K562 (cell line): Measurements from ENCODE around the gene GPHN. TPM values are rescaled to one million over a fixed set of nuclear protein-coding genes. Genes with fewer than 3 reads are reported as not detected.

Experiments used
- ATAC-seq: fragments of 200-7000 bp; cut with Tn5 transposase; 3 replicates; pipeline ENCODE4 v1.9.1; 2020; ENCODE audit warnings: moderate library complexity
- BruUV-seq: library from RNA; stranded (reverse); fragments of 400-500 nt; replicated peaks from 2 replicates; lab custom pipeline; 2021; lab: Mats Ljungman, UMichigan
- CTCF ChIA-PET: fragments of 300-600 bp; formaldehyde crosslinking; extraction: SDS; loops from one replicate; lab custom pipeline; 2021; ENCODE audit warnings: low intra/inter-chr PET ratio; lab: Yijun Ruan, JAX
- POLR2A ChIA-PET: fragments of 300-600, 350-650 bp; sonication (Branson Sonifier 250); formaldehyde crosslinking; extraction: SDS; loops from one replicate; lab custom pipeline; 2021; ENCODE audit warnings: antibody characterized with exemption, inconsistent platforms; lab: Yijun Ruan, JAX
- DNase-seq, 4 experiments: peaks; one replicate each; pipeline versions ENCODE4 v3.0.0 to v3.0.0-alpha.2; 2011 to 2018; ENCODE audit warnings: low spot score in 3 of 4, mixed read lengths in 3 of 4; ENCODE audit errors: extremely low read depth in 1 of 4
- FAIRE-seq: peaks from 2 replicates; lab custom pipeline; 2011; peaks lifted over from hg19 to GRCh38; lab: Jason Lieb, UNC
- H2AFZ ChIP-seq: 2 replicates; pipeline ENCODE4 v1.6.0; 2011; ENCODE audit warnings: low read depth, low read length, control low read depth, inconsistent platforms
- H3K27ac ChIP-seq: fragments of 200-600 bp; 3 replicates; pipeline ENCODE4 v1.8.0; 2011; ENCODE audit warnings: low read depth, mild to moderate bottlenecking, control low read depth, inconsistent platforms, low read length, moderate library complexity, mixed read lengths; ENCODE audit errors: extremely low read depth
- H3K27me3 ChIP-seq, 2 experiments: fragments of 300-600 bp in 1 of 2; 2 replicates in 1 of 2; 3 replicates in 1 of 2; pipeline versions ENCODE4 v1.6.0 to v1.8.0; 2011; ENCODE audit warnings: inconsistent platforms in 2 of 2, low read length in 2 of 2, mild to moderate bottlenecking in 1 of 2, mixed read lengths in 1 of 2, moderate library complexity in 1 of 2; ENCODE audit not compliant: control insufficient read depth in 2 of 2, insufficient read depth in 2 of 2
- H3K36me3 ChIP-seq: fragments of 300-600 bp; 3 replicates; pipeline ENCODE4 v1.8.0; 2011; ENCODE audit warnings: mild to moderate bottlenecking, low read length, inconsistent platforms; ENCODE audit not compliant: control insufficient read depth, insufficient read depth
- H3K4me1 ChIP-seq, 2 experiments: fragments of 200-600 bp in 1 of 2; replicated peaks in 1 of 2; 2 replicates in 1 of 2; 3 replicates in 1 of 2; pipeline versions ENCODE4 v1.5.1 to v1.8.0; 2011; ENCODE audit warnings: inconsistent platforms in 2 of 2, low read length in 2 of 2, mild to moderate bottlenecking in 1 of 2, mixed read lengths in 1 of 2, moderate library complexity in 1 of 2; ENCODE audit not compliant: control insufficient read depth in 2 of 2, insufficient read depth in 2 of 2
- H3K4me2 ChIP-seq: 2 replicates; pipeline ENCODE4 v1.6.1; 2011; ENCODE audit warnings: low read length, control low read depth, inconsistent platforms, mixed read lengths; ENCODE audit not compliant: insufficient read depth
- H3K4me3 ChIP-seq: fragments of 200-600 bp; sonication (generic), shearing (Covaris generic); 2 replicates; pipeline ENCODE4 v1.5.1; 2016; ENCODE audit warnings: control low read depth, inconsistent platforms
- H3K79me2 ChIP-seq: fragments of 200-600 bp; 3 replicates; pipeline ENCODE4 v1.8.0; 2011; ENCODE audit warnings: low read length, inconsistent platforms; ENCODE audit not compliant: control insufficient read depth, insufficient read depth
- H3K9ac ChIP-seq, 2 experiments: 2 replicates each; pipeline versions ENCODE4 v1.6.0 to v1.6.1; 2011; ENCODE audit warnings: low read depth in 2 of 2, low read length in 2 of 2, control low read depth in 1 of 2, inconsistent platforms in 1 of 2, mild to moderate bottlenecking in 1 of 2, mixed read lengths in 1 of 2; ENCODE audit not compliant: insufficient read depth in 1 of 2
- H3K9me1 ChIP-seq: one replicate; pipeline ENCODE4 v1.6.0; 2011; ENCODE audit warnings: inconsistent platforms, mild to moderate bottlenecking, low read length, moderate library complexity; ENCODE audit not compliant: control insufficient read depth, insufficient read depth
- H3K9me3 ChIP-seq: replicated peaks from 2 replicates; pipeline ENCODE4 v1.5.1; 2011; ENCODE audit warnings: low read depth, low read length, inconsistent platforms; ENCODE audit not compliant: control insufficient read depth, insufficient read depth
- H4K20me1 ChIP-seq: replicated peaks from 2 replicates; pipeline ENCODE4 v1.6.1; 2011; ENCODE audit warnings: low read length, inconsistent platforms, mixed read lengths; ENCODE audit not compliant: control insufficient read depth, insufficient read depth
- CBX2 ChIP-seq: fragments of 200-600 bp; sonication (generic); IDR thresholded peaks from one replicate; pipeline ENCODE4 v1.6.1; 2012; ENCODE audit warnings: mild to moderate bottlenecking, low read length, inconsistent platforms; ENCODE audit not compliant: insufficient read depth, poor library complexity, severe bottlenecking
- EHMT2 ChIP-seq: fragments of 450-650 bp; IDR thresholded peaks from 2 replicates; pipeline ENCODE4 v1.6.1; 2018; ENCODE audit warnings: antibody characterized with exemption
- ESRRA ChIP-seq: fragments of 450-650 bp; IDR thresholded peaks from 2 replicates; pipeline ENCODE4 v1.6.1; 2014; ENCODE audit warnings: low read depth, mild to moderate bottlenecking, moderate library complexity, borderline replicate concordance
- FOXJ3 ChIP-seq: sonication (generic); formaldehyde crosslinking; IDR thresholded peaks from 2 replicates; pipeline ENCODE4 v1.4.0; 2020; ENCODE audit warnings: mild to moderate bottlenecking, missing genetic modification reagents
- HDAC3 ChIP-seq: fragments of 450-650 bp; IDR thresholded peaks from 2 replicates; pipeline ENCODE4 v1.6.1; 2018; ENCODE audit warnings: borderline replicate concordance, mild to moderate bottlenecking, moderate library complexity; ENCODE audit not compliant: partially characterized antibody
- HLTF ChIP-seq: fragments of 450-650 bp; IDR thresholded peaks from 2 replicates; pipeline ENCODE4 v1.6.1; 2016
- KDM1A ChIP-seq, 2 experiments: fragments of 450-650 bp; IDR thresholded peaks; 2 replicates each; pipeline ENCODE4 v1.6.1; 2016; ENCODE audit warnings: mild to moderate bottlenecking in 2 of 2
- NFE2L1 ChIP-seq: fragments of 450-650 bp; IDR thresholded peaks from 2 replicates; pipeline ENCODE4 v1.6.1; 2016; ENCODE audit warnings: missing genetic modification characterization, low read depth, mild to moderate bottlenecking, missing compliant biosample characterization, moderate library complexity, borderline replicate concordance
- NR0B1 ChIP-seq: fragments of 450-650 bp; IDR thresholded peaks from one replicate; pipeline ENCODE4 v1.6.1; 2018; ENCODE audit warnings: mild to moderate bottlenecking, moderate library complexity; ENCODE audit not compliant: partially characterized antibody
- PHB ChIP-seq: fragments of 250-450 bp; sonication (Bioruptor Pico); IDR thresholded peaks from 2 replicates; pipeline ENCODE4 v1.5.0; 2021
- TGIF2 ChIP-seq: sonication (generic); formaldehyde crosslinking; IDR thresholded peaks from 2 replicates; pipeline ENCODE4 v1.8.1; 2022; ENCODE audit warnings: mild to moderate bottlenecking, missing genetic modification reagents, moderate library complexity
- YBX1 ChIP-seq: fragments of 450-650 bp; IDR thresholded peaks from 2 replicates; pipeline ENCODE4 v1.7.1; 2016; ENCODE audit warnings: mild to moderate bottlenecking
- ZC3H8 ChIP-seq: fragments of 450-650 bp; IDR thresholded peaks from 2 replicates; pipeline ENCODE4 v1.6.1; 2017
- in situ Hi-C: fragments of 300-500 bp; cut with MboI; formaldehyde crosslinking; loops from 4 replicates; pipeline ENCODE4 v1.15.0; 2018; ENCODE audit warnings: inconsistent platforms, mixed read lengths
- intact Hi-C: fragments of 100-400 bp; cut with micrococcal nuclease; formaldehyde crosslinking; loops from 2 replicates; pipeline ENCODE4 v1.14.2; 2022
- polyA plus RNA-seq, 8 experiments: library from polyadenylated mRNA; depleted of rRNA in 4 of 8; stranded (reverse) in 5 of 8; unstranded in 3 of 8; fragments of >200 nt; fragmentation: Nextera tagmentation in 2 of 8; fragmentation: Illumina TruSeq in 1 of 8; extraction: Ambion mirVana in 2 of 8; extraction: Trizol in 1 of 8; gene quantifications; 2 replicates each; pipeline versions ENCODE4 v1.2.1 to v1.2.3, GENCODE V29; 2011 to 2014; ENCODE audit warnings: inconsistent platforms in 1 of 8, missing spikeins in 1 of 8
- total RNA-seq, 7 experiments: library from RNA; depleted of rRNA in 6 of 7; stranded (reverse); fragments of >200 nt in 6 of 7; fragmentation: Illumina TruSeq in 2 of 7; extraction: Trizol in 2 of 7; gene quantifications; 2 replicates each; pipeline versions ENCODE4 v1.2.1 to v1.2.3, GENCODE V29; 2011 to 2021; ENCODE audit warnings: low replicate concordance in 1 of 7

GPHN gene
- total and polyA plus RNA-seq, 9 of the 15 experiments (the other 6 are each of a cell fraction or from before 2014, with no cell fraction given) = 5.9 to 16.0 (median 11.4) TPM

- Histone ChIP-seq H3K4me2 (no peak overlapping the region), H3K9ac (no peak overlapping the region), H3K9me1 (no peaks in the 10 kb centered on the region), H3K36me3 (no peaks in the 10 kb centered on the region), H3K4me3 (no peak overlapping the region), H3K79me2 (no peaks in the 10 kb centered on the region), H3K9me3 (no peaks in the 10 kb centered on the region), H2AFZ (no peak overlapping the region), H3K4me1 (no peaks in the 10 kb centered on the region), H3K27me3 (no peaks in the 10 kb centered on the region), H3K27ac (no peak overlapping the region), H4K20me1 (no peaks in the 10 kb centered on the region)
- ChIA-PET CTCF (no interaction called here), POLR2A (no interaction called here)
- in situ Hi-C loops (loop anchor here (25.0 kb wide), 1 partner anchor 1319 kb away; the partner anchor contains the start of genes RAD51B and ZFYVE26), intact Hi-C loops (no loop called here)
- no peak for FAIRE-seq
- no TSS peak for BruUV-seq
- no peak for DNase-seq
- TF ChIP-seq EHMT2 (no peak), CBX2 (no peak), NR0B1 (no peak), FOXJ3 (no peak), NFE2L1 (tag) (no peak), KDM1A (IDR thresholded peaks at IDR 0.05) (no peak), ZC3H8 (no peak), ESRRA (no peak), PHB (CRISPR knock-in tag) (no peak), HDAC3 (no peak), TGIF2 (CRISPR knock-in tag) (no peak), YBX1 (no peak), HLTF (no peak)
- ATAC-seq = no peak
Measured at GRCh38 chr14:66493750-66494149, 14.2 kb upstream of the GPHN start.
